GM21447 (cell line): ENCODE measurements around the gene FUT2.
"Not testable (repeated sequence)": the region's sequence is repeated elsewhere in the genome, so short reads cannot be mapped to it uniquely, and the experiment has no call there.

Source experiments
- ATAC-seq: cut with Tn5 transposase; IDR thresholded peaks from one replicate; pipeline ENCODE4 v1.9.1; 2021; ENCODE audit not compliant: unreplicated experiment

The FUT2 gene

DNA sequence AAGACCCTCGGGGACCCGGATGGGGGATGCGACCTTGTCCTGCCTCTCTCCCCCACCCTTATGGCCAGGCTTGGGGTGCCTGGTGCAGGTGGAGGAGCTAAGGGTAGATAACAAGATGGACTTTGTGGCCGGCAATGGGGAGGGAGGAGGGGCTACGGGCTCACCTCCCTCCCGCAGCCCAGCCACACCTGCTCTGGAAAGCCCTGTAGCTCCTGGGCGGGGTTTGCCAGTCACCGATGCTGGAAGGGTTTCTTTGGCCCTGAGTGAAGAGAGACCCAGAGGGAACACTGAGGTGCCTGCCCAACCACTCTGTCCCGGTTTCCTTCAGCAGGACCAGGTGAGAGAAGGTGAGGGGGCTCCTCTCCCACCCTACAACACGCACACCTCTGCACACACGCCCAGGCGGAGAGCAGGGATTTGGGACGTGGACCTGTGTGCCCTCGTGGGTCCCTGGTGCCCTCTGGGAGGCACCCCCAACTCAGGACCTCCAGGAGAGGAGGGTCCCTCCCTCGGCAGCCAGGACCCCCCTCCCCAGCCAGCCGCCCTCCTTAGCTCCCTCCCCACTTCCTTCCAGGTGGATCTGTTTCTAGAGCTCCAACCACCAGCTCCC, at the start of gene FUT2:
TSS of gene FUT2 (plus strand) at position 229 of the 610 bp plus-strand sequence. CDS start 6,986 bp downstream, outside the sequence.
- no peak for ATAC-seq

DNA sequence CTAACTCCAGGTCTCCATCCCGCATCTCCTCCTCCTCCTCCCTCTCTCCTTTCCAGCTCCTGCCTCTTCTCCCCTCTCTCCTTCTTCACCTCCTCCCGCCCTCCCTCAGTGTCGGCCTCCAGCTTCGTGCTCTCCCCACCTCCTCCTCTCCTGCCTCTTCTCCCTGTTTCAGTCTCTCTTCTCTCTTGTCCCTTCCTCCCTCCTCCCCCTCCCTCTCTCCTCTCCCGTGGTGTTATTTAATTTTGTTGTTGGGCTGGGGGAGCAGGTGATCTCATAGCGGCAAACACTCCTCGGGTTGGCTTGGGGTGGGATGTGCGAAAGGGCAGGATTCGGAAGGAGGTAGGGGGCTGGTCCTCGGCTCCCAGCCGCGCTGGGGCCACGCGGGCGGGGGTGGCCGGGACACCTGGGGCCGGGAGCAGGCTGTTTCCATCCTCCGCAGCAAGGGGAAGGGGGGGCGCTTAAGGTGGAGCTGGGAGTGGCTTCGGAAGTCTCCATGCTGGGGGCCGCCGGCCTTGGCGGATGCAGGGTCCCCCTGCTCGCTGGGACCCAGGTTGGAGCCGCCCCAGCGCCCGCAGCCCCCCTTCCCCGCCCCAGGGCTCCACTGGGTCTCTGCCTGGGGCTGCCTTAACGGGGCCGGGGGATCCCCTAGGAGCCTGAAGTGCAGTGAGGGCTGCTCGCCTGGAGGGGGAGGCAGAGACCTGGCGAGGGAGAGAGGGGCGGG, 49.6 kb upstream of the FUT2 start, which contains the start of gene CA11:
TSS of gene CA11 (minus strand) at position 187 of the 721 bp plus-strand sequence. CDS start 555 bp downstream, outside the sequence.
- ATAC-seq, result peak; percentile 62

DNA sequence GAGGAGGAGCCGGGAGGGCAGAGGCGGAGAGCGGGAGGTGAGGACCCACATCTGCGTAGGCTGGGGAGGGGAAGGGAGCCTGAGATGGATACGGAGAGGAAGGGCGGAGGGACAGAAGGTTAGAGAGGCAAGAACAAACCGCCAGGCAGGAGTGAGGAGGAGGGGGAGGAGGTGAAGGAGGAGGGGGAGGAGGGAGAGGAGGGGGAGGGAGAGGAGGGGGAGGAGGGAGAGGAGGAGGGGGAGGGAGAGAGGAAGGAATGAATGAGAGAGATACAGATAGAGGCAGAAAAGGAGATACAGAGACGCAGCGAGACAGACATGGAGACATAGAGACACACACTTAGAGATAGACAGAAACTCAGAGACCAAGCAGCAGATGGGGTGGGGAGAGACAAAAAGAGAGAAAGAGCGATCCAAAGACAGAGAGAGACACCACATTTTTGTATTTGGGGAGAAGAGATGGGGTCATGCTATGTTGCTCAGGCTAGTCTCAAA, 49.0 kb upstream of the FUT2 start:
- ATAC-seq, result no peak

DNA sequence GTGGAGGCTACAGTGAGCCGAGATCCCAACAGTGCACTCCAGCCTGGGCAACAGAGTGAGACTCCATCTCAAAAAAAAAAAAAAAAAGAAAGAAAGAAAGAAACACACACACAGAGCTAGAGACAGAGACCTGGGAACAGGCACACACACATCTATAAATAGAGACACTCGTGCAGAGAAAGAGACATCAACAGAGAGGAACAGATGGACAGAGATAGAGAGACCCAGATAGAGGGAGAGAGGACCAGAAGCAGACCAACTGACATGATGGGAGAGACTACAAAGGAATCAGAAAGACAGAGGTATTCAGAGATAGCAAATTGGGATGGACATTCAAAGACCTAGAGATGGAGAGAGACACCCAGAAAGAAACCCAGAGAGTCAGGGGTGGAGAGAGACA, 47.6 kb upstream of the FUT2 start:
- no peak for ATAC-seq

DNA sequence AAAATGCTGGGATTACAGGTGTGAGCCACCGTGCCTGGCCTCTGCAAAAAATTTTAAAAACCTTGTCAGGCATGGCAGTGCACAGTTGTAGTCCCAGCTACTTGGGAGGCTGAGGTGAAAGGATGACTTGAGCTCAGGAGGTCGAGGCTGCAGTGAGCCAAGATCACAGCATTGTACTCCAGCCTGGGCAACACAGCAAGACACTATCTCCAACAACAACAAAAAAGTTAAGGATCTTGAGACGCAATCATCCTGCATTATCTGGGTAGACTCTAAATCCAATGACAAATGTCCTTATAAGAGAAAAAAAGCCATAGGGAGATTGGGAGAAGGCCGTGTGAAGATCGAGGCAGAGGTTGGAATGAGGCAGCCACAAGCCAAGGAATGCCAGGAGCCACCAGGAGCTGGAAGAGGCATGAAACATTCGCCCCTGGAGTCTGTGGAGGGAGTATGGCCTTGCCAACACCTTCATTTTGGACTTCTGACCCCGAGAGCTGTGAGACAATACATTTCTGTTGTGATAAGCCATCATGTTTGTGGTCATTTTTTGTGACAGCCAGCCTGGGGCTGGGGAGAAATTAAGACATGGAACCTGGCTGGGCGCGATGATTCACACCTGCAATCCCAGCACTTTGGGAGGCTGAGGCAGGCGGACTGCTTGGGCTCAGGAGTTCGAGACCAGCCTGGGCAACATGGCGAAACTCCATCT, 44.6 kb upstream of the FUT2 start:
- ATAC-seq, result no peak

DNA sequence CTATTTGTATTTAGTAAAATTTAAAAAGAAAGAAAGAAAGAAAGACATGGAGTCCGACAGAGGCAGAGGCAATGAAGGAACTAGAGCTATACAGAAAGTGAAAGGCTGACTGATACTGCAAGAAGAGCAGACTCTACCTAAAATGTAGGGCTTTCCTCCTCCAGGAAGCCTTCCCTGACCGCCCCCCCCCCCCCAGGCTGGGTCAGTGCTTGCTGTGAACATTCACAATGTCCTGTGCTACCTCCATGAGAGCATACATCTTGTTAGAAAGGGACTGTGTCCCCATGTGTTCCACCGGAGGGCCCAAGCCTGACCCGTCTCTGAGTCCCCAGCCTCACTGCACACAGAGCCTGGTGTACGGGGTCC, 44.1 kb upstream of the FUT2 start:
- no peak for ATAC-seq

DNA sequence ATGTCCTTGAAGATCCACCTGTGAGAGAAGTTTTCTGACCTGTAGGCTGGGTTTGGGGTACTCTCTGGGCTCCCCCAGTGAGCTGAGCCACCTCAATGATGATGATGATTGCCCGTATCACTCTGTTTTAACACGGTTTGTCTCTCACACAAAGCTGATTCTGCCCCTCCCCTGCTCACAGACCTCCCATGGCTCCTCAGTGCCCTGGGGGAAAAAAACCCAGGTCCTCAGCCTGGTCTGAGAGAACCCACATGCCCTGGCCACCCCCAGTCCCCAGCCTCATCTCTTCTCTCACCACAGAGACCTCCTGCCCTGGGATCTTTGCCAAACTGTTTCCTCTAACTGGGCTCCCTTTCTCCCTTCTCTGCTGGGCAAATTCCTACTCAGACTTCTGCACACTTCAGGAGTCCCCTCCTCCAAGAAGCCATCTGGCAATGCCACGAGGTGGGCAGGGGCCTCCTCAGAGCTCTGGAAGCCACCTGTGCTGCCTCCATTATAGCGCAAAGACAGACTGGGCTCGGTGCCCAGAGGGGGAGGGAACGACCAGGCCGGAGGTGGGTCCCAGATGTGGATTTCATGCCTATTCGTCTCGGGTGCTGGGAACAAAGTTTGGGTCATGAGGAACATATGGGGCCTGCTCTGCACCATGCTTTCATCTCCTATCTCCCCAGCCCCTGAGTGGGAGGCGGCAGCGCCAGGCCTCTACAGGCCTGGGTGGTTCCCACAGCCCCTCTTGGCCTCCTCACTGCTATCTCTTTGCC, 41.3 kb upstream of the FUT2 start:
- ATAC-seq, result no peak

DNA sequence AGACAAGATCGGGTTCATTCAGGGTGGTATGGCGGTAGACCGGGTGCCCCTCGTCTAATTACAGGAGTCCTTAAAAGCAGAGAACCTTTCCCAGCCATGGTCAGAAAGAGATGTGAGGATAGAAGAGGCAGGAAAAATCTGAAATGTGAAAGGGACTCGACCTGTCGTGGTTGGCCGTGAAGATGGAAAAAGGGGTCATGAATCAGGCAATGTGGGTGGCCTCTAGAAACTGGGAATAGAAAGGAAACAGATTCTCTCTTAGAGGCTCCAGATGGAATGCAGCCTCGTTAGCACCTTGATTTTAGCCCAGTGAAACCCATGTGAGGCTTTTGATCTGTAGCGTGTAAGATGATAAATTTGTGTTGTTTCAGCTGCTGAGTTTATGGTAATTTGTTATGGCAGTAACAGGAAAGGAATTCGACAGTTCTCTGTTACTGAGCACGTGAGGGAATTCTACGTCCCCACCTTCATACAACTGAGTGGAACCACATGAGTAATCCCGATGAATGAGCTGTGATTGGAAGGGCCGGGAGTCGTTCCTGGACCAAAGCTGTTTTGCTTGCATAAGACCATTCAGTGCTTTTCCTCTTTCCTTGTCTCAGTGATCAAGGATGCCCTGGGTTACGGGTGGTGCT, 38.8 kb upstream of the FUT2 start:
- ATAC-seq, result no peak

DNA sequence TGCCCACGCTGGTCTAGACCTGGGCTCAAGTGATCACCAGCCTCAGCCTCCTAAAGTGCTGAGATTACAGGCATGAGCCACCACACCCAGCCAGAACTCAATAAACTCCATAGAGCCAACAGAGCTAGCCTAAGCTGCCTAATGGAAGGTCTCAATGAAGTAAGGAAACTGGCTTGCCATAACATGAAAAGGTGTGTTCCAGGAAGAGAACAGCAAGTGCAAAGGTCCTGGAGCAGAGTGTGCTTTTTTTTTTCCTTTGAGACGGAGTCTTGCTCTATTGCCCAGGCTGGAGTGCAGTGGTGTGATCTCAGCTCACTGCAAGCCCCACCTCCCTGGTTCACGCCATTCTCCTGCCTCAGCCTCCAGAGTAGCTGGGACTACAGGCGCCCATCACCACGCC, 37.9 kb upstream of the FUT2 start:
- not testable (repeated sequence) for ATAC-seq

DNA sequence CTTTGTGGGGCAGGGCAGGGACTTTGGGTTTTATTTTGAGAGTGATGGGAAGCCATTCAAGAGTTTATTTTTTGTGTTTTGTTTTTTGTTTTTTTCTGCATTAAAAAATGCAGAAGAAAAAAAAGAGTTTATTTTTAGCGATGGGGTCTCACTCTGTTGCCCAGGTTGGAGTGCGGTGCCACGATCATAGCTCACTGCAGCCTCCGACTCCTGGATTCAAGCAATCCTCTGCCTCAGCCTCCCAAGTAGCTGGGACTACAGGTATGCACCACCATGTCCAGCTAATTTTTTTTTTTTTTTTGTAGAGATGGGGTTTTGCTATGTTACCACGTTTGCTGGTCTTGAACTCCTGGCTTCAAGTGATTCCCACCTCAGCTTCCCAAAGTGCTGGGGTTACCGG, 37.3 kb upstream of the FUT2 start:
- no peak for ATAC-seq

DNA sequence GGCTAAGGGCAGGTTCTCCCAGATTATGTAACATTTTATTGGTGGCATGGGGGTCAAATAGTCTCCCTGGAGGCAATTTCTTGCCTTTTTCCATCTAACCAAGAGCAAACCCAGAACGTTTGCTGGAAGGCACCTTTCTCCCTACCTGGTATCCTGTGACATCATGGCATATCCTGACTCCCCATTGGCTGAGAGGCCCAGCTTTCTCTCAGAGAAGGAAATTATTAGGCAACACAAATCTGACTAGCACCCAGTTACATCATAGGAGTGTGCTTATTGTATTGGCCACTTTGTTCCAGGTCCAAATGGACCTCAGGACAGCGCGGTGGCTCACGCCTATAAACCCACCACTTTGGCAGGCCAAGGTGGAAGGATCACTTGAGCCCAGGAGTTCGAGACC, 36.0 kb upstream of the FUT2 start:
- no peak for ATAC-seq

DNA sequence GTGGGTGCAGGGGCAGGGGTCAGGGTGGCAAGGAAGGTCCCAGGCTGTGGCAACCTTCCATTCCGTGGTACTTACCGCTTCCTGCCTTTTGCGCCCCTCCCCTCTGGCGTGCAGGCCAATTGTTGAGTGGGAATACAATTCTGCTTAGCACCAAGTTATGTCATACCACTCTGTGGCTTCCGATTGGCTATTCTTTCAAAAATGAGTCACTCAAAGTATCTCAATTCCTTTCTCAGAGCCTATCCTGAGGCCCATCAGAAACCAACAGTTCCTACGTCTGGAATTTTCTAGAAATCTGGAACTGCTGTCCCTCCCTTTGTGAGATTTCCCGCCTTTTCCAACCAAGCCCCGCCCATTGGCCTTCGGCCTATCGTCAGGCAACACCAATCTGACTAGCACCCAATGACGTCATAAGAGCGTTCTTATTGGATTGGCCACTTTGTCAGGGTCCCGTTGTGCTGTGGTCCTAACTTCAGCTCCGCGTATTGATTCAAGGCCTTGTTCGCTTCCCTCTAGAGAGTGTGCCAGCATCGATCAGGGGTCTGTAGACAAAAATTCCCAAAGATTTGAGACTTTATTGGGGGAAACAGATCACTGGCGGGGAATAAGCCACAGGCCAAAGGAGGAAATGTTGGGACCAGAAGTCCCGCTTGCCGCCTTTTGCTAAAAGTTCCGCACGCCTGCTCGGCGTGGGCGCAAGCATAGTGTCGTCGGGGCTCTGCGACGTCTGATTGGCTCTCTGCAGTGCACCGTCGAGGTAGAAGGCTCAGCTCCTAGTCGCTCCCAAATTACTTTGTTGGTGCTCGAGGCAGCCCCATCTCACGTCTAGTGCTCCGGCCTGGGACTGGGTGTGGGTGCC, 34.7 kb upstream of the FUT2 start:
- ATAC-seq, result peak; percentile 84

DNA sequence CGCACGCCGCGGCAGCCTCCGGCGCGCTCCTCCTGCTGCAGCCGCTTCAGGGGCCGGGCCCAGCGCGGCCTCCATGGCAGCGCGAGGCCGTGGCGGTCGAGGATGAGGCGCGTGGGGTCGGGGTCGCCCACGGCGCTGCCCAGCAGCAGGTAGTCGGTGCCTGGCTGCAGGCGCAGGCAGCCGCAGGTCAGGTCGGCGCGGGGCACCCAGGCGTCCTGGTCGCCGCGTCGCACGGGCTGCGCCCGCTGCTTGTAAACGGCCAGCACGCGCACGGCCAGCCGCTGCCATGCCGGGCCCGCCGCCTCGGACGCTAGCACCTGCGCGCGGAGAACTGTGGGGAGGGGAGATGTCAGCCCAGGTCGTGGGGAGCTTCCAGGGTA, 34.1 kb upstream of the FUT2 start:
- ATAC-seq, result no peak

DNA sequence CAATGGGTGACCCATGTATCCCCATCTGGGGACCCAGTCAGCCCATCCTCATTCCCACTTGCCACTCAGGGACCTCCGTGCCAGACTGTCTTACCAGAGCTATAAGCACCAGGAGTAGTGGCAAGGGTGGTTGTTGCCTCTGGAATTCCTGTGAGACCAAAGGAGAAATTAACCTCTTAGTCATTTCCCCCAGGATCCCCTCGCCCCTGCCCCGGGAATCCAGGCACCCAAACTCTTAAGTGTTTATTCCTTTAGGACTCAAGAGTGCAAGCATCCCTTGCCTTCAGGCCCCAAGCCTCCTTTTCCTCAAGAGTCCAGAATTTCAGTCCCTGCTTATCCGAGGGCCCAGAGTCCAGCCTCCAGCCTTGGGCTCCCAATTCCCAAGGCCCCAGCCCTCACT, 32.1 kb upstream of the FUT2 start:
- no peak for ATAC-seq

DNA sequence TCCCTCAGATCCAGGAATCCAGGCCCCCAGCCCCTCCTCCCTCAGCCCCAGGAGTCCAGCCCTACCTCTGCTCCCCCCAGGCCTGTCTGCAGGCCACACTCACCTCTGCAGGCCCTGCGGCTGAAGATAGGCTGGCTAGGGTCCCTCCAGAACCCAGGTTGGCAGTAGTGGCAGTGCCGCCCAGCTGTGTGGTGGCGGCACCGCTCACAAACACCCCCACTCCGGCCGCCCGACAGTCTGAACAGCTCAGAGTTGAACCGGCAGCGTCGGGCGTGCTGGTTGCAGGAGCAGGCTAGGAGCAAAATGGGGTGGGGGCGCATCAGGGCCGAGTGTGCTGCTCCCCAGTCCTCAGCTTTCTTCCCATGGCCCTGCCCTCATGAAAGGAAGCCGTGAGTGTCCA, 31.3 kb upstream of the FUT2 start:
- ATAC-seq, result no peak

DNA sequence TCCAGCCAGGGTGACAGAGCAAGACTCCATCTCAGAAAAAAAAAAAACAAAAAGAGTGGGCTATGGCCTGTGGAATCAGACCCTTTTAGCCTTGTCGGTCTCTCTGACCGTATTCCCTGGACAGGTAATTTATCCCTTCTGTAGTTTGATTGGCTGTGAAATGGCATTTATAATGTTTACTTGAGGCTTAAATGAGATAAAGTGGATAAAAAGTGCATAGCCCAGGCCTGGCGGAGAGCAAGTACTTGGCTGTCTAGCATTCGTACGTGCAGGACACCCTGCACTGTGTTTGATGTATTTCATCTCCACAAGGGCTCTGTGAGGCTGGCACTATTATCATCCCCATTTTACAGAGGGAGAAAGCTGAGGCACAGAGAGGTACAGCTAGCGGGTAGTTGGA, 30.0 kb upstream of the FUT2 start:
- ATAC-seq, result no peak

DNA sequence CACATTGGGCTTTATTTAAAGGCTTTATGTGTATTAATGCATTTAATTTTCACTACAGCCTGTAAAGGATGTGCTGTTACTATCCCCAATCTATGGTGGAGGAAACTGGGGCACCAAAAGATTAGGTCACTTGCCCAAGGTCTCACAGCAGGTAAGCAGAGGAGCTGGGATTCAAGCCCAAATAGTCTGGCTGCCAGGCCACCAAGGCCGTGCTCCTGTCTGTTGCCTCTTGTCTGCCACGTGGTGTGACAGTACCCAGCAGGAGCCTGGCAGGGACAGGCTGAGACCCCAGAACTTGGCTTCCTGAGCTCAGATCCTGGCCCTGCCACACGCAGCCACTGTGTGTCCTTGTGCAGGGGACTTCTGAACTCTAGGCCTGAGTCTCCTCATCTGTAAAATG, 27.4 kb upstream of the FUT2 start:
- no peak for ATAC-seq

DNA sequence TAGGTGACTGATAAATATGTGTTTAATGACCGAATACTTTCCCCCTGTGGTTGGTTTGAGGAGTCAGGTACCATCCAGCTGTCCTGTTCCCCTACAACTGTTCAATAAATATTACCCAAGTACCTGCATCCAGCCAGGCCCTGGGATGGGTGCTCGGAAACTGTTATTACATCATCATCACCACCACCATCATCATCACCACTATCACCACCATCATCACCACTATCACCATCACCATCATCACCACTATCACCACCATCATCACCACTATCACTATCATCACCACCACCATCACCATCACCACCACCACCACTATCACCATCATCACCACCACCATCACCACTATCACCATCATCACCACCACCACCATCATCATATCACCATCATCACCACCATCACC, 27.0 kb upstream of the FUT2 start:
- ATAC-seq, result no peak

DNA sequence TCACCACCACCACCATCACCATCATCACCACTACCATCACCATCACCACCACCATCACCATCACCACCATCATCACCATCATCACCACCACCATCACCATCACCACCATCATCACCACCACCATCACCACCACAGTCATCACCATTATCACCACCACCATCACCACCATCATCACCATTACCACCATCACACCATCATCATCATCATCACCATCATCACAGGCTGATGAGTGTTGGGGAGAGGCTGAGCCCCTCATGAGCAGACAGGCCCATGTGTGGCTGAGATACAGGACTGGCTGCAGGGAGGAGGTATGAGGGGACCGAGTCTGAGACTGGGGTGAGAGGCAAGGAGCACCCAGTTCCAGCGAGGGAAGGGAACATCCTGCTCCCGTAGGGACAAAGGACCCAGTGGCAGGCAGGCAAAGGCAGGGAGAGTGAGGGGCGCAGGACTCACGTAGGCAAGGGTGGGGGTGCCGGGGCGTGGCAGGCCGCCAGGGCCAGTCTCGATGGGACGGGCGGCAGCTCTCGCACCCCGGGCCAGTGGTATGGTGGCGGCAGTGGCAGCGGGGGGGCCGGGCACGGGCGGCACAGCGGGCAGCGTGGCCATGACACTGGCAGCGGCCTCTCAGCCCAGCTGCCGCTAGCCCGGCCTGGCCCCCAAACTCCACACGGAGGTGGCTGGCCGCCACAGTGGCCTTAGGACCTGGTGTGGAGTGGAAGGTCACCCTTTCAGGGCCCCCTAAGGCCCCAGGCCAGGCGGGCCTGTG, 25.7 kb upstream of the FUT2 start:
- no peak for ATAC-seq
